ENCODE results near the gene TNIP3. TPM values are rescaled to one million over a fixed set of nuclear protein-coding genes. Genes with fewer than 3 reads are reported as not detected.
"Not testable (repeated sequence)": the region's sequence is repeated elsewhere in the genome, so short reads cannot be mapped to it uniquely, and the experiment has no call there.

TNIP3 gene, protein sequence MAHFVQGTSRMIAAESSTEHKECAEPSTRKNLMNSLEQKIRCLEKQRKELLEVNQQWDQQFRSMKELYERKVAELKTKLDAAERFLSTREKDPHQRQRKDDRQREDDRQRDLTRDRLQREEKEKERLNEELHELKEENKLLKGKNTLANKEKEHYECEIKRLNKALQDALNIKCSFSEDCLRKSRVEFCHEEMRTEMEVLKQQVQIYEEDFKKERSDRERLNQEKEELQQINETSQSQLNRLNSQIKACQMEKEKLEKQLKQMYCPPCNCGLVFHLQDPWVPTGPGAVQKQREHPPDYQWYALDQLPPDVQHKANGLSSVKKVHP
- total RNA-seq (2014; rRNA removed; shearing (Covaris generic)) = 0.06 and 1.6 TPM in 2 replicates

GRCh38 chr4:121164291-121164690 is at the start of gene TNIP3:
TNIP3 (minus strand) TSS chr4:121164321; CDS start chr4:121164125, 196 bp downstream.
- peak; percentile 51 for DNase-seq (ENCODE audit: low read depth)

DNA sequence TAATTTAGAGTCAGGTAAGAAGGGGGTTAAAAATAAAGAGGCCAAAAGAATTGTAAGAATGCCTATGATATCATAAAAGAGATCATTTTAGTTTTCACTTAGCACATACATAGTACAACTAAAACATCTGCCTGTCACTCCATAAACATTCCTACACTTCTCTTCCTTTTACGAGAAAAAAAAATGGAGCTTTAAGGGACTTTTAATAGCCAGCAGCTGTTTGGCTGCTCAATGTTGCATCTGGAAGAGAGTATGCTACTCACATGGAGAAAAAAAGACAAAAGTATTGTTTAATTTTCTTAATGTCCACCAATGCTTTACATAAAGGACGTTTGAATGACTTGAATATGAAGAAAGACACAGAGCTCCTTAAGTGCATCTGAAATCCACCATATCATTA is 48.7 kb upstream of the TNIP3 start:
- no peak for DNase-seq (ENCODE audit: low read depth)

- no peak for DNase-seq (ENCODE audit: low read depth)
Observed at GRCh38 chr4:121209171-121209570, 45.0 kb upstream of the TNIP3 start.

- DNase-seq (ENCODE audit: low read depth) = no peak
Observed at GRCh38 chr4:121208244-121209007, 44.3 kb upstream of the TNIP3 start.

DNA sequence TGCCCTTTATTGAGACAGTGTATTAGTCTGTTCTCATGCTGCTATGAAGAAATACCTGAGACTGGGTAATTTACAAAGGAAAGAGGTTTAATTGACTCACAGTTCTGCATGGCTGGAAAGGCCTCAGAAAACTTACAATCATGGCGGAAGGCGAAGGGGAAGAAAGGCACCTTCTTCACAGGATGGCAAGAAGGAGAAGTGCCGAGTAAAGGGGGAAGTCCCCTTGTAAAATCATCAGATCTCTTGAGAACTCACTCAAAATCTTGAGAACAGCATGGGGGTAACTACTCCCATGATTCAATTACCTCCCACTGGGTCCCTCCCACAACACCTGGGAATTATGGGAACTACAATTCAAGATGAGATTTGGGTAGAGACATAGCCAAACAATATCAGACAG is 41.7 kb upstream of the TNIP3 start:
- DNase-seq (ENCODE audit: low read depth) = not testable (repeated sequence)

DNA sequence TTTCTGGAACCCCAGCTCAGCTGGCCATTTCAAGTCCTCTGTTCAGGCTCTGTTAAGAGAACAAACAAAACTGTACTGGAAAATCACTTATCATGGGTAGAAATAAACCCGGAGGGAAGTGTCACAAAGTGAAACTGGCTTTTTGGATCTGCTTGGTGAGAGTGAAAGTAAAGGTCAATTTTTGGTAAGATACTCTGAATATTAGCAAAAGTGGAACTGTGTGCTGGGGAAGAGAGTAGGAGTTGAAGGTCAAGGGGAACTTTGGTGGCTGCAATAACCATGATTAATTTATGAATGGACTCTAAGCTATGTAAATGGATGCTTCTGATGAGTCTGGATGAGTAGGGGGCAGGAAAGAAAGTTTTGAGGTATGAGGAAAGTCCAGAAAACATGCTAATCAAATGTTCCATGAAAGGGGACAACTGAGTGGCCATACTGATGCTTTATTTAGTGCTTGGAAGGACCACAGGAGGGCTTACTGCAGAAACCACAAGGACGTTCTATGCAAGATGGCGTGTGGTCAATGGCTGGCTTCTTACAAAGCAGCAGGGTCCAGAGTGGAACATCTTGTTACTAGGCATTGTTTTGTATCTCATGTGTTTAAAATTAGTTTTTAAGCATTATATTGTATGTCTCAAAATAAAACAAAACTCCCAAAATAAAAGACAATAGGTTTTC is 36.8 kb upstream of the TNIP3 start:
- no peak for DNase-seq (ENCODE audit: low read depth)

- no peak for DNase-seq (ENCODE audit: low read depth)
Observed at GRCh38 chr4:121199742-121200561, 35.8 kb upstream of the TNIP3 start.

- no peak for DNase-seq (ENCODE audit: low read depth)
Observed at GRCh38 chr4:121198251-121198650, 34.1 kb upstream of the TNIP3 start.

DNA sequence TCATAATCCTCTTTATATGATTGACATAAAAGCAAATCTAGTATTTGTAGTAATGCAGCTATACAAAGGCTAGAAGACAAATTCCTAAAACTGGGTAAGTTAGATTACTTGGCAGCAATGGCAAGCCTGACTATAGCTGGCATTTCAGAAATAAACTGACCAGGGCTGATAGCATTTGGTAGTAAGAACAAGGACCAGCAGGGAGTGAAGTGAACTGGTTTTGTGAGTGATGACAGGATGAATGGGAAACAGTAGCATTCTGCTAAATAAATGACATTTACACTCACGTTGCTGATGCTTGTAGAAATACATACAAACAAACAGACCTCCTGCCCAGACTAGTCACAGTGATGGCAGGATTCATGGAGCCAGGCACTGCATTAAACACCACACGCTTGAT is 31.5 kb upstream of the TNIP3 start:
- no peak for DNase-seq (ENCODE audit: low read depth)

DNA sequence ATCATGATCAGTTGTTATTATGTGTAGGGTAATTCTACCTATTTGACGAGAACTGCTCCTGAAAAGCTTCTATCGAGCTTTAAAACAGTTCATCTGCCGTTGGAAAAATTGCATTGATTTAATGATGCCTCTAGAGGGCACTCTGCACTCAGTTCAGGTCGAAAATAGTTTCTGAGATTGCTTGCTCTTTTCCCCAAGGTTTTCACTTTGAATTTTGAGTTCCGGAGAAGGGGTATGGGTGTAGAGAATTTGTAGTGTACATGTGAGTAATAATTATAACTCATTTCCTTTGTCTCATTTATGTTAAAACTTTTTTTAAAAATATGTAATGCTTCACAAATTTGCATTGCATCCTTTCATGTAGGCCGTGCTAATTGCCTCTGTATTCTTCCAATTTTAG is 28.4 kb upstream of the TNIP3 start:
- peak; percentile 7 for DNase-seq (ENCODE audit: low read depth)

GRCh38 chr4:121192013-121192412 is 27.9 kb upstream of the TNIP3 start:
- DNase-seq (ENCODE audit: low read depth) = no peak

DNA sequence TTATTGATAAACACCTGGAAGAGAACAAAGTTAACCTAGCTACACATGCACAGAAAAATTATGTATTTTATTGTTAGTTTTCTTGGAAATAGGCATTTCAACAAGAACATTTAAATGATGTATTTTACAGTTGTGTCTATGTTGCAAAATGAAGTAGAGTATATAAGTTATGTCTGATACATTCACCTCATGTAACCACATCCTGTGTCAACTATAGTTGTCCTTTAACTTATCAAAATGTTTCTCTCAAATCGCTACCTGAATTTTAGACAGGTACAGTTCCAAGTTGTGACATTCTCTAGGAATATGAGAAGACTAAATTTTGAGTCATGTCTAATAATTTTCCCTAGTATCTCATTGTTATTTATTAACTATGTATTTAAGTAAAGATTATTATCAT is 27.2 kb upstream of the TNIP3 start:
- DNase-seq (ENCODE audit: low read depth) = no peak

- DNase-seq (ENCODE audit: low read depth) = no peak
Observed at GRCh38 chr4:121190389-121190788, 26.3 kb upstream of the TNIP3 start.

GRCh38 chr4:121189326-121190215 is 25.4 kb upstream of the TNIP3 start:
- DNase-seq (ENCODE audit: low read depth) = no peak

DNA sequence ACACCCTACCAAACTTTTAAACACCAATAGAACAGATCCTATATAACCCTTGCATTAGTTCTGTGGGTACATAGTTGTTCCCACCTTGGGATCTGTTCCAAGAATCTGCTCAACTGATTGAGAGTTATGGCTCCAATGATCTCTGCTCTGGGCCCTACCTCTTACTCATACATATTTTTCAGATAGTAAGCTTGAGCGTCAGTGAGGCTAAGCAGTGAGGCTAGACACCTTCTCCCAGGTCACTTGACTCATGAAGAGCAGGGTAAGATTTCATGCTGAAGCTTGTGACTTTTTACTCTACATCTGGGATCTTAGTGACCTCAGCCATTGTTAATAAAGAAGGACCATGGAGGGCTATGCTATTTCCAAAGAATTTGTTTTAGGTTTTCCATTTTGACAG is 23.1 kb upstream of the TNIP3 start:
- DNase-seq (ENCODE audit: low read depth) = no peak

DNA sequence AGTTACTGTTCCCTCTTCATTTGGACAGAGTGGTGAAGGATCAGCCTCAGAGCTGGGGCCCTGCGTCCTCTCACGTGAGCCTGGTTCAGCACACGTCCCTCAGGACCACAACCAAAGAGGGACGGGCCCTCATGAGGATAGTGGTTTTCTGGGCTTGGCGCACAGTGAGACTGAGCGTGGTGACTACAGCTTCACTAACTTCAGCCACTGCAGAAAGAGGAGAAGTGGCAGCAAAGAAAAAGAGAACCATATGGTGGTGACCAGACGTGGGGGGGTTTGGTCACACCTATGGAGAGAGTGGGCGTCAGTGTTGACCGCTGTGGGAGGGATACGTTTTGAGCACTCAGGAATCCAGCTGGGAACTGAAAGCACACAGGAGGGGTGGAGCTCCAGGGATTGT is 21.8 kb upstream of the TNIP3 start:
- no peak for DNase-seq (ENCODE audit: low read depth)

- DNase-seq (ENCODE audit: low read depth) = no peak
Observed at GRCh38 chr4:121183989-121184388, 19.9 kb upstream of the TNIP3 start.

- no peak for DNase-seq (ENCODE audit: low read depth)
Observed at GRCh38 chr4:121183361-121183760, 19.2 kb upstream of the TNIP3 start.

GRCh38 chr4:121182296-121182695 is 18.2 kb upstream of the TNIP3 start:
- DNase-seq (ENCODE audit: low read depth) = no peak

DNA sequence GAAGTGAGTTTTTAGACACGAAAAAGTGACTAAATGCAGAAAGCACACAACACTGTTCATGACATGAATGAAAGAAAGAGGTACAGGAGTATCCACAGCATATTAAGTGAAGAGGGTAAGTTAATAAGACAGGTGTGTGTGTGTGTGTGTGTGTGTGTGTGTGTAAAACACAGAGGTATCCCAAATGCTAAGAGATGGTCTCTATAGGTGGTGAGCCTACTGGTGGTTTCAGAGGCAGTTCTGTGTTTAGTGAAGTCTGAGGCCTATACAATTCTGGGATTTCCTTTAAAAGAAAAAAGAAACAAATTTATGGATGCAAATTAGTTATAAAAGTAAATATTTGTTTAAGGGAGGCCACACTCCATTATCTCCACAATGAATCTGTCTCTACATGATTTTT is 17.4 kb upstream of the TNIP3 start:
- DNase-seq (ENCODE audit: low read depth) = no peak

- DNase-seq (ENCODE audit: low read depth) = no peak
Observed at GRCh38 chr4:121180558-121180957, 16.4 kb upstream of the TNIP3 start.
